ENCODE data around the gene TAOK1. TPM values are rescaled to one million over a fixed set of nuclear protein-coding genes. Genes with fewer than 3 reads are reported as not detected.

TAOK1 gene
- total RNA-seq, 1 donor from 2014 or later: 81.1 TPM

- TF ChIP-seq CTCF (IDR thresholded peaks at IDR 0.05): no peak
- peaks cover 20% of the 10 kb centered on the region for H3K36me3 Mint-ChIP-seq (ENCODE audit: unreplicated experiment)
- H3K27me3 Mint-ChIP-seq (ENCODE audit: unreplicated experiment): no peaks in the 10 kb centered on the region
- H3K9me3 Mint-ChIP-seq (ENCODE audit: unreplicated experiment): no peaks in the 10 kb centered on the region
- no peak overlapping the region for H3K27ac Mint-ChIP-seq (ENCODE audit: unreplicated experiment)
- H3K4me3 Mint-ChIP-seq (ENCODE audit: unreplicated experiment): no peak overlapping the region
- peaks cover 9% of the 10 kb centered on the region for H3K4me1 Mint-ChIP-seq (ENCODE audit: unreplicated experiment)
- peak; percentile 84 for DNase-seq (ENCODE audit: extremely low spot score, unreplicated experiment)
Observed at GRCh38 chr17:29575511-29576213, 185.5 kb downstream of the TAOK1 start.

- H3K9me3 Mint-ChIP-seq (ENCODE audit: unreplicated experiment): no peaks in the 10 kb centered on the region
- DNase-seq (ENCODE audit: extremely low spot score, unreplicated experiment): no peak
- H3K27ac Mint-ChIP-seq (ENCODE audit: unreplicated experiment): no peak overlapping the region
- peaks cover 20% of the 10 kb centered on the region for H3K36me3 Mint-ChIP-seq (ENCODE audit: unreplicated experiment)
- TF ChIP-seq CTCF (IDR thresholded peaks at IDR 0.05): no peak
- no peak overlapping the region for H3K4me3 Mint-ChIP-seq (ENCODE audit: unreplicated experiment)
- H3K27me3 Mint-ChIP-seq (ENCODE audit: unreplicated experiment): no peaks in the 10 kb centered on the region
- H3K4me1 Mint-ChIP-seq (ENCODE audit: unreplicated experiment): peaks cover 6% of the 10 kb centered on the region
Observed at GRCh38 chr17:29576214-29577000, 186.2 kb downstream of the TAOK1 start.

GRCh38 chr17:29577001-29577370, 186.8 kb downstream of the TAOK1 start:
- H3K27me3 Mint-ChIP-seq (ENCODE audit: unreplicated experiment): no peaks in the 10 kb centered on the region
- peaks cover 6% of the 10 kb centered on the region for H3K4me1 Mint-ChIP-seq (ENCODE audit: unreplicated experiment)
- no peaks in the 10 kb centered on the region for H3K9me3 Mint-ChIP-seq (ENCODE audit: unreplicated experiment)
- no peak for DNase-seq (ENCODE audit: extremely low spot score, unreplicated experiment)
- no peak overlapping the region for H3K27ac Mint-ChIP-seq (ENCODE audit: unreplicated experiment)
- H3K4me3 Mint-ChIP-seq (ENCODE audit: unreplicated experiment): no peak overlapping the region
- no peak for TF ChIP-seq CTCF (IDR thresholded peaks at IDR 0.05)
- H3K36me3 Mint-ChIP-seq (ENCODE audit: unreplicated experiment): peaks cover 20% of the 10 kb centered on the region

GRCh38 chr17:29577385-29578211, 187.4 kb downstream of the TAOK1 start:
- Mint-ChIP-seq H3K36me3 (ENCODE audit: unreplicated experiment) (peaks cover 24% of the 10 kb centered on the region), H3K4me3 (ENCODE audit: unreplicated experiment) (no peak overlapping the region), H3K27ac (ENCODE audit: unreplicated experiment) (no peak overlapping the region), H3K27me3 (ENCODE audit: unreplicated experiment) (no peaks in the 10 kb centered on the region), H3K4me1 (ENCODE audit: unreplicated experiment) (peaks cover 6% of the 10 kb centered on the region), H3K9me3 (ENCODE audit: unreplicated experiment) (no peaks in the 10 kb centered on the region)
- TF ChIP-seq CTCF (IDR thresholded peaks at IDR 0.05): no peak
- no peak for DNase-seq (ENCODE audit: extremely low spot score, unreplicated experiment)

Measured in osteocyte (in vitro differentiated cells).